ENCODE results near the gene P3H3.

Gene P3H3

DNA sequence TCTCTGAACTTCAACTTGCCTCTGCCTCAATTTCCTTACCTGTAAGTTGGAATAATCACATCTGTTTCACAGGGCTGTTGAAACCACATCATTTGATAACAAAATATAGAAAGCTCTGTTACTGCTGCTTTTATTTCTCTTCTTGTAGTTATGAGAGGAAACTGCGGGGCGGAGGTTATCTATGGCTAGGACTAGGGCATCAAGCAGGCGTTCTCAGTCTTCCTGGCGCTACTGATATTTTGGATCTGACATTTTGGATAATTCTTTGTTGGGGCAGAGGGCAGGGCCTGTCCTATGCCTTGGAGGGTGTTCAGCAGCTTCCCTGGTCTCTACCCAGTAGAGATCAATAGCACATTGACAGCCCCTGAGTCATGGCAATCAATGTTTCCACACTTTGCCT lies 3.9 kb downstream of the P3H3 start:
- Histone ChIP-seq H3K4me3 (IDR thresholded peaks at IDR 0.05; ENCODE audit: insufficient read depth, low read depth, low read length) (no peak overlapping the region), H2AFZ (ENCODE audit: low read depth) (no peak overlapping the region), H3K9ac (no peak overlapping the region), H3K4me2 (no peak overlapping the region), H3K27me3 (ENCODE audit: insufficient read depth, low read depth) (peaks cover 53% of the 10 kb centered on the region), H4K20me1 (ENCODE audit: insufficient read depth) (no peaks in the 10 kb centered on the region), H3K4me1 (ENCODE audit: low read depth, poor library complexity, severe bottlenecking) (no peaks in the 10 kb centered on the region), H3K79me2 (ENCODE audit: insufficient read depth, low read depth) (no peaks in the 10 kb centered on the region), H3K36me3 (ENCODE audit: insufficient read depth) (no peaks in the 10 kb centered on the region), H3K27ac (no peak overlapping the region)
- TF ChIP-seq CTCF (conservative IDR thresholded peaks at IDR 0.05; ENCODE audit: low read depth, low read length), result no peak

DNA sequence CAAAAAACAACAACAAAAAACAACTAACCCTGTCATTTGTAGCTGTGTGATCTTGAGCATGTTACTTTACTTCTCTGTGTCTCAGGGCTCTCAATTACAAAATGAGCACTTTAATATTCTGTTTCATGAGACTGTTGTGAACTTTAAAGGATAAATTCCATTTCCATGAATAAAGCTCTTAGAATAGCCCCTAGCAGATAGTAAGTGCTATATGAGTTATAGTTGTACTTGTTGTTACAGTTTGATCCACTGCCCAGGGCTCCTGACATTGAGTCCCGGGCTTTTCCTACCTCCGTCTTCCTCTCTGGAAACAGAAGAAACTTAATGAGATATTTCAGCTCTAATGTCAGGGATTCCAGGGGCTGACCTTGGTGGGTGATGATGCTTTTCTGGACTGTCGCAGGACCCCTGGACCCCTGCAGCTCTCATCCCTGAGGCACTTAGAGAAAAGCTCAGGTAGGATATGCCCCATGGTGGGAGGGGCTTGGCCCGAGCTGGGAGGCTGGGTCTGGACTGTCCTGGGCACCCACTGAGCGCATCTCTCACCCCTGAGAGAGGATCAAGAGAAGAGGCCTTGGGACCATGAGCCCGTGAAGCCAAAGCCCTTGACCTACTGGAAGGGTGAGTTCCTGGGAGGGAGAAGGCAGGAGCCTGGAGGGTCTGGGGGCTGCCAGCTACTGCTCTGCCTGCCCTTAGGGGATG lies 5.1 kb downstream of the P3H3 start:
- Histone ChIP-seq H3K9ac (no peak overlapping the region), H3K4me3 (IDR thresholded peaks at IDR 0.05; ENCODE audit: insufficient read depth, low read depth, low read length) (no peak overlapping the region), H3K4me2 (no peak overlapping the region), H4K20me1 (ENCODE audit: insufficient read depth) (no peaks in the 10 kb centered on the region), H3K27me3 (ENCODE audit: insufficient read depth, low read depth) (peaks cover 51% of the 10 kb centered on the region), H3K36me3 (ENCODE audit: insufficient read depth) (no peaks in the 10 kb centered on the region), H3K4me1 (ENCODE audit: low read depth, poor library complexity, severe bottlenecking) (no peaks in the 10 kb centered on the region), H2AFZ (ENCODE audit: low read depth) (no peak overlapping the region), H3K79me2 (ENCODE audit: insufficient read depth, low read depth) (no peaks in the 10 kb centered on the region), H3K27ac (no peak overlapping the region)
- no peak for TF ChIP-seq CTCF (conservative IDR thresholded peaks at IDR 0.05; ENCODE audit: low read depth, low read length)

GRCh38 chr12:6834254-6834653 lies 6.0 kb downstream of the P3H3 start:
- H3K36me3 ChIP-seq (ENCODE audit: insufficient read depth), result no peaks in the 10 kb centered on the region
- H3K27ac ChIP-seq, result no peak overlapping the region
- H2AFZ ChIP-seq (ENCODE audit: low read depth), result no peak overlapping the region
- H4K20me1 ChIP-seq (ENCODE audit: insufficient read depth), result no peaks in the 10 kb centered on the region
- no peak overlapping the region for H3K4me3 ChIP-seq (IDR thresholded peaks at IDR 0.05; ENCODE audit: insufficient read depth, low read depth, low read length)
- peaks cover 46% of the 10 kb centered on the region for H3K27me3 ChIP-seq (ENCODE audit: insufficient read depth, low read depth)
- no peak for TF ChIP-seq CTCF (conservative IDR thresholded peaks at IDR 0.05; ENCODE audit: low read depth, low read length)
- H3K4me1 ChIP-seq (ENCODE audit: low read depth, poor library complexity, severe bottlenecking), result no peaks in the 10 kb centered on the region
- H3K79me2 ChIP-seq (ENCODE audit: insufficient read depth, low read depth), result no peaks in the 10 kb centered on the region
- H3K4me2 ChIP-seq, result no peak overlapping the region
- no peak overlapping the region for H3K9ac ChIP-seq

DNA sequence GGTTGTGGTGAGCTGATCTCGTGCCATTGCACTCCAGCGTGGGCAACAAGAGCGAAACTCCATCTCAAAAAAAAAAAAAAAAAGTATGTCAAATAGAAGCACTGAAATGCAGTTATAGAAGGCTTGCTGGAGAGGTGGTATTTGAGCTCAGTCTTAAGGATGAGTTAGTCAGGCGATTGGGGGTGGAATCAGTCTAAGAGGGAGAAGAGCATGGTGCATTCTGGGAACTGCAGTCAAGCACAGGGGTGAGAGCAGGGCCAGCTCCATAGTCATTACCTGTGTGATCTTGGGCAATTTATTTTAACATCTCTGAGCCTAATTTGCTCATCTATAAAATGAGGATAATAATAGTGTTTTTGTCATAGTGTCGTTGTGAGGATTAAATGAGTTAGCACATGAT lies 6.7 kb downstream of the P3H3 start:
- Histone ChIP-seq H3K79me2 (ENCODE audit: insufficient read depth, low read depth) (no peaks in the 10 kb centered on the region), H4K20me1 (ENCODE audit: insufficient read depth) (no peaks in the 10 kb centered on the region), H3K27ac (no peak overlapping the region), H3K27me3 (ENCODE audit: insufficient read depth, low read depth) (peaks cover 41% of the 10 kb centered on the region), H3K4me3 (IDR thresholded peaks at IDR 0.05; ENCODE audit: insufficient read depth, low read depth, low read length) (no peak overlapping the region), H3K36me3 (ENCODE audit: insufficient read depth) (no peaks in the 10 kb centered on the region), H2AFZ (ENCODE audit: low read depth) (no peak overlapping the region), H3K4me2 (no peak overlapping the region), H3K4me1 (ENCODE audit: low read depth, poor library complexity, severe bottlenecking) (peaks cover 5% of the 10 kb centered on the region), H3K9ac (no peak overlapping the region)
- no peak for TF ChIP-seq CTCF (conservative IDR thresholded peaks at IDR 0.05; ENCODE audit: low read depth, low read length)
